Stromal cell of bone marrow (primary cell): Measurements from ENCODE around the gene CLEC4G.

ENCODE experiments used
- DNase-seq: peaks from one replicate; pipeline ENCODE4 v3.0.0-alpha.2; 2012; ENCODE audit warnings: low read depth

Gene CLEC4G

DNA sequence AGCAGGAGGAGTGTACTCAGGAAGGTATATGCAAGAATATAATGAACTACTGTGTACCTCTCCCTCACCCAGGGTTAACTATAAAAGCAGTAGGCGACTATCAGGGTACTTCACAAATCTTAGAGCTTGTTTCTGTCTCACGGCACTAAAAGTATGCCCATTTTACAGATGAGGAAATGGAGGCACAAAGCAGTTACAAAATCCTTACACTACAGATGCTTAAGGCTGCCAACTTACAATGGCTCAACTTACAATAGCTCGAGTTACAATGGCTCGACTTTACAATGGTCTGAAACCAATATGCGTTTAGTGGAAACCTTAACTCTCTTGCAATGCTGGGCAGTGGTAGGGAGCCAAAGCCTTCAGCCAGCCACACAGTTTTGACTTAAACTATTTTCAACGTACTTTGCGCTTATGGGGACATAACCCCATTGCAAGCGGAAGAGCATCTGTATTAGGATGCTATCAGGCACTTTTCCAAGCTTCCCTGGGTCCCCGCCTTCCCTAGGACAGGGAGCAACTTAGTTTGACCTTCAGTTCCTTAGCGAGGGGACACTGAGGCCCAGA lies 34.1 kb downstream of the CLEC4G start:
- no peak for DNase-seq

DNA sequence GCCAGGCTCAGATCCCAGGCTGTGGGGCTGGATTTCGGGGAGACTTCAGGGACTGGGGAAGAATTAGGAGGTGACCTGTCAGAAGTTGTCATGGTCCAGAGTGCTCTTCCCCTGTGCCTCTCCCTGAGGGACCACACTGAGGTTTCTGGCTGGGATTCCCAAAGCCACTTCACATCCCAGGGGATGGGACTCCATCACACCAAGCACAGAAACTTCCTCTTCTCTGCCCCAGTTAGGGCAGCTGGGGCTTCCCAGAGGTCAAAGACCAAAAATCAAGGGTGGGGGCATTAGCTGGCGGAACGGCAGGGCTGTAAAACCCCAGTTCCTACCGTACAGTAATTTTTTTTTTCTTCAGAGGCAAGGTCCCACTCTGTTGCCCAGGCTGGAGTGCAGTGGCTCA lies 37.4 kb downstream of the CLEC4G start:
- DNase-seq, result no peak

DNA sequence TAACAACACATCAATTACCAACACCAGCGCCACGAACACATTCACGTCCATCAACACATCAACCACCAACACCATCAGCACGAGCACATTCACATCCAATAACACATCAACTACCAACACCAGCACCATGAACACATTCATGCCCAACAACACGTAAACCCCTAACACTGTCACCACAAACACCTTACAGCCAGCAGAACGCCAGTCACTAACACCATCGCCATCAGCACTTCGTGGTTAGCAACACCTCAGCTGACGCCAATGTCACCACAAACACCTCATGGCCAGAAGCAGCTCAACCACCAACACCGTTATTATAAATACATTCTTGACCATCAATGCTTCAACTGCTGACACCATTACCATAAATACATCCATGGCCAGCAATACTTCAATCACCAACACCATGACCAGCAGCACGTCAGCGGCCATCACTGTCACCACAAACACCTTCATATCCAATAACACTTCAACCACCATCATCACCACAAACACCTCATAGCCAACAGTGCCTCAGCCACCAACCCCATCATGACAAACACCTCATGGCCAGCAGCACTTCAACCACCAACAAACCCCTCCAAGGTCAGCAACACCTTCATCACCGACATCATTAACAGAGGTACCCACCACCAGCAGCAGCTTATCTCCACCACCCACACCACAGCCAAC lies 39.4 kb downstream of the CLEC4G start:
- DNase-seq, result no peak

DNA sequence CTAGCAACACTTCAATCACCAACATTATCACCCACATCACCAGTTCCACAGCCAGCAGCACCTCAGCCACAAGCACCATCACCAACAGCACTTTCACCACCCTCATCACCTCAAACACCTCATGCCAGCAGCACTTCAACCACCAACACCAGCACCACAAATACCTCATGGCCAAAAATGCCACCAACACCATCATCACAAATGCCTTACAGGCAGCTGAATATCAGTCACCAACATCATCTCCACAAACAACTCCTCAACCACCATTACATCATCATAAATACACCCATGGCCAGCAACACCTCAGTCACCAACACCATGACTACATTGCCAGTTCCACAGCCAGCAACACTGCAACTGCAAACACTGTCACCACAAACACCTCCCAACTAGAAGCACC lies 40.4 kb downstream of the CLEC4G start:
- no peak for DNase-seq

DNA sequence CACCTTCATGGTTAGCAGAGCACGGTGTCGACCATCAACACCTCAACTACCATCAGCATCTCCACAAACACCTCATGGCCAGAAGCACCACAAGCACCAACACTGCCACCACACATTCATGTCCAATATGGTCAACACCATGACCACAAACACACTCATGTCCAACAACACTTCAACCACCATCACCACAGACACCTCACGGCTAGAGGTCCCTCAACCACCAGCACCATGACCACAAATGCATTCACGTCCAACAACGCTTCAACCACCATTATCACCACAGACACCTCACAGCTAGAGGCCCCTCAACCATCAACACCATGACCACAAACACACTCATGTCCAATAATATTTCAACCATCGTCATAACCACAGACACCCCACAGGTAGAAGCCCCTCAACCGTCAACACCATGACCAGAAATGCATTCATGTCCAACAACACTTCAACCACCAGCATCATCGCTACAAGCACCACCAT lies 41.1 kb downstream of the CLEC4G start:
- no peak for DNase-seq

DNA sequence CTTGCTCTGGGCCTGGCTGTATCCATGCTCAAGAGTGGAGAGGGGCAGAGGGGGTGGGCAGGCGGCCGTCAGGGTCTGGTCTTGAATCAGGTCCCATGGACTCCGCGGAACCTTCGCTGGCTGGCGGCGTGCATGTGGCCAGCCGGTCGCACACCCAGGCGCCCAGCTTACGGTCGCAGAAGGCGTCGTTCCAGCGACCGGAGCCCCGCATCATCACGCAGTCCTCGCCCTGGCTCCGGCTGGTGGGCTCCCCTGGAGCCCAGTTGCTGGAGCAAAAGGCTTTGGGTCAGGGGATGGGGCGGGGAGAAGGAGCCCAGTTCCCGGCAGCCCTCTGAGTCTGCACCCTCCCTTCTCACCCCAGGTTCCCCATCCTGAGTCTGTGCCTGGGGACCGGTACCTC lies 42.7 kb downstream of the CLEC4G start:
- no peak for DNase-seq

DNA sequence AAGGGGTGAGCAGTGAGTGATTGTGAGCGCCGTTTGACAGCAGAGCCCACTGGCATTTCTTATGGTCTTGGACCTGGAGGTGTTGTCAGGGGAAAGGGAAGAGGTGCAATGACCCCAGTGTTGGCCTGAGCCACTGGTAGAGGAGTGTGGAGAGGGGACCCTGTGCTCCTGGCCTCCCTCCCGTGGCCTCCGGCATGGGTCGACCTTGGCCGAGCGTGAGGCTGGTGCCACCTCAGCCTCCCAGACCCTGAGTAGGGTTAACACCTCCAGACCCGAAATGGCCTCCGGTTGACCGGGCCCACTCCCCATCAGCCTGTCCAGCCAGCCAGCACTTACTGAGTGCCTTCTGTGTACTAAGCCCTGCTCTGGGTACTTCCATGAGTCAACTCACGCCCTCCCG lies 44.7 kb downstream of the CLEC4G start:
- DNase-seq, result no peak

DNA sequence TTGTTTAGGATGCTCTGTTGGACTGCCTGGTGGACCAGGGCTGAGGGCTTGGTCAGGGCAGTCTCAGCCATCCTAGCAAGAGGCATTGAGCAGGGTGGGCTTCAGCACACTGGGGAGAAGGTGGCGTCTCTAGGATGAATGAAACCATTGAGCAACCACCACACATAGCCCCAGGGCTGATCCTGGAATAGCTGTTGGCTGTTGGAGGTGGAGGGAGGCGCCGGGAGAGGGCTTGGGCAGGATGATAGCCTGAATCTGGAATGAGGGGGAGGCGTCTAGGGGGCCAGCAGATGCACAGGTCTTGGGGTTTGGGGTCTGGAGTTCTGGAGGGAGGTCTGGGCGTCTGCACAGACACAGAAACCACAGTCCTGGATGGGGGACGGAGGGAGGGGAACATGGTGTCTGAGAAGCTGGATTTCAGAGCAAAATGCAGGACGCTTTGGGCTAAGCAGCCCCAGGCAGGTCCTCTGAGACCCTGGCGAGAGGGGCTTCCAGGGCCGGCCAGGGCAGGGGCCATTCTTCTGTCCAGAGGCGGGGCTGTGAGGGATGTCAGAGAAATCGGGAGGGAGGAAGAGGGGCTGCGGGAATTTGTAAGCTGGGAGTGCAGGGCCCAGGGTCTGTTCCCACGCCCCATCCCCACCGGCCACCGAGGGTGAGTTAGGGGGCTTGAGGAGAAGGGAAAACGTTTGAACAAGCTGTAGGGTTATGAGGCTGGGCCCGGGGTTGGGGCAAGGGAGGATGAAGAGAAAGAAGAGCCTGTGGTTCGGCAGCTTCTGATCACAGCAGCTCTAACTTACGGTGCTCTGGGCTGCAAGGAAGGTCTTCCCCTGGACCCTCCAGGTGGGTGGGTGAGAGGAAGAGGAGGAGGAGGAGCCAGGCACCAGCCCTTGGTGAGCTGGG lies 46.1 kb downstream of the CLEC4G start:
- no peak for DNase-seq

DNA sequence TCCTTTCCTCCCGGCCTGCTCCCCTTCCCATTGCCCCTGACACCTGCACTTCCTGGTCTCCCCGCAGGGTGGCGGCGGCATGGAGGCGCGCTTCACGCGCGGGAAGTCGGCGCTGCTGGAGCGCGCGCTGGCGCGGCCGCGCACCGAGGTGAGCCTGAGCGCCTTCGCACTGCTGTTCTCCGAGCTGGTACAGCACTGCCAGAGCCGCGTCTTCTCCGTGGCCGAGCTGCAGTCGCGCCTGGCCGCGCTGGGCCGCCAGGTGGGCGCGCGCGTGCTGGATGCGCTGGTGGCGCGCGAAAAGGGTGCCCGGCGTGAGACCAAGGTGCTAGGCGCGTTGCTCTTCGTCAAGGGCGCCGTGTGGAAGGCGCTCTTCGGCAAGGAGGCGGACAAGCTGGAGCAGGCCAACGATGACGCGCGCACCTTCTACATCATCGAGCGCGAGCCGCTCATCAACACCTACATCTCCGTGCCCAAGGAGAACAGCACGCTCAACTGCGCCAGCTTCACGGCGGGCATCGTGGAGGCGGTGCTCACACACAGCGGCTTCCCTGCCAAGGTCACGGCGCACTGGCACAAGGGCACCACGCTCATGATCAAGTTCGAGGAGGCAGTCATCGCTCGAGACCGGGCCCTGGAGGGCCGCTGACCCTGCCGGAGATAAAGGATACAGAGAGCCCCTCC lies 49.6 kb downstream of the CLEC4G start:
- no peak for DNase-seq

DNA sequence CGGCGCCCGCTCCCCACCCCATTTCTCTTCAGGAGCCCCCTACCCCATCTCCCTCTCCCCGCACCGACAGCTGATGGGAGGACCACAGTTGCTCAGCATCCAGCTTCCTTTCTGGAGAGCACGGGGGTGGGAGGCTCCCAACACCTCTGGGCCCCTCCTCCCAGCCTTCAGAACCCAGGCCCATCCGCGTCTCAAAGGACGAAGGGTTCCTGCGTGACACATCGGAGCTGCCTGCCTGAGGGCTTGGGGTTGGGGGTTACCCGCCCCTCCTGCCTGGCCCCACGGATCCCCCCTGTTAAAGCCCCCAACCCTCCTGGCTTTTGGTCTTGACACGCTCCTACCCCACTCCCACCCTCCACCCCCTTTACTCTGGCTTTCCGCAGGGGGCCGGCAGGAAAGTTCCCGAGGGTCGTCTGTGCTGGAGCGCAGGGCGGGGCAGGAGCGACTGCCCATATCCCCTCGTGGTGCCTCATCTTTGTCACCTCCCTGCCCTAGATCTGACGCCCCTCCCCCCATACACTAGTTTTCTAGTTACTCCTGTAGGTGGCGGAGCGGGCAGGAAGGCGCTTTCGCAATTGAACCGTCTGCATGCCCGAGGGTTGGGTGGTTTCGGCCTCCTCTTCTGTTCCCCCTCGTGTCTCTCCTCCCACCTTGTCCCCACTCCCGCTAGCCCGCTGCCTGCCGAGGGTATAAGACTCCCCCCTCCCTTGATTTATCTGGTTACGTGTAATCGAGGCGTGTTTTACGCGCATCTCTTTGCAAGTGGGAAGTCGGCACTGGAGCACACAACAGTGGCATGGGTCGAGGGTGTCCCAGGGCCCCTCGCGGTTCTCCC lies 50.4 kb downstream of the CLEC4G start:
- DNase-seq, result peak; percentile 62

DNA sequence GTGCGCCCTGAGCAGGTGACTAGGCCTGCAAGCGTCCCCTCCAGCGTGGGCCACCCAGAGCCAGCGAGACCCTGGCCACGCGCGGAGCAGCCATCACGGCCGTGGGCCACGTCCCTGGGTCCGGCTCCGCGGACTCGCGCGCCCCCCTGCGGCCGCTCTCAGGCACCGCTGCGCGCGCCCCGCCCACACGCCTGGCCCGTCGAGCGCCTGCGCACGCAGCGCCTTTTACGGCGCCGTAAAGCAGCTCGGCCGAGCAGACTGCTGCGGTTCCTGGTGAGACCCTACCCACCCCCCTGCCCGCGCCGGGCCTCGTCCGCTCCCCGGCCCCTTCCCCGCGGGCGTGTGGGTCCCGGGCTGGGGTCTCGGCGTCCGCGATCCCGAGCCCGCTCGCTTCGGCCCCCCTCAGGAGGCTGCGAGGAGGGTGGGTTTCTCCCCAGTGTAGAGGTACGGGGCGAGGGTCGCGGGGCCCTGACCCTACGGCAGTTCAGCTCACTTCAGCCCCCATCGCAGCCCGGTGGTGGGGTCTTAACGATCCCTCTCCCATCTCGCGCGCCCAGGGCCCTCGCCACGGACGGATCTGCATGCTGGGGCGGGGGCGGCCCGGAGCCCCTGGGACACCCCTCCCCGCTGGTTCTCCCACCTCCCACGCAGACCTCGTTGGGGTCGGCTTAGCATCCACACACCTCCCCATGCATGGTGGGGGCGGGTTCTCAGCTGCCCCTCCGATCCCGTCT lies 51.1 kb downstream of the CLEC4G start, which contains the start of gene TRAPPC5:
TRAPPC5 (plus strand) TSS at position 228 of the 734 bp plus-strand sequence. CDS start 1,421 bp downstream, outside the sequence.
- peak; percentile 43 for DNase-seq

DNA sequence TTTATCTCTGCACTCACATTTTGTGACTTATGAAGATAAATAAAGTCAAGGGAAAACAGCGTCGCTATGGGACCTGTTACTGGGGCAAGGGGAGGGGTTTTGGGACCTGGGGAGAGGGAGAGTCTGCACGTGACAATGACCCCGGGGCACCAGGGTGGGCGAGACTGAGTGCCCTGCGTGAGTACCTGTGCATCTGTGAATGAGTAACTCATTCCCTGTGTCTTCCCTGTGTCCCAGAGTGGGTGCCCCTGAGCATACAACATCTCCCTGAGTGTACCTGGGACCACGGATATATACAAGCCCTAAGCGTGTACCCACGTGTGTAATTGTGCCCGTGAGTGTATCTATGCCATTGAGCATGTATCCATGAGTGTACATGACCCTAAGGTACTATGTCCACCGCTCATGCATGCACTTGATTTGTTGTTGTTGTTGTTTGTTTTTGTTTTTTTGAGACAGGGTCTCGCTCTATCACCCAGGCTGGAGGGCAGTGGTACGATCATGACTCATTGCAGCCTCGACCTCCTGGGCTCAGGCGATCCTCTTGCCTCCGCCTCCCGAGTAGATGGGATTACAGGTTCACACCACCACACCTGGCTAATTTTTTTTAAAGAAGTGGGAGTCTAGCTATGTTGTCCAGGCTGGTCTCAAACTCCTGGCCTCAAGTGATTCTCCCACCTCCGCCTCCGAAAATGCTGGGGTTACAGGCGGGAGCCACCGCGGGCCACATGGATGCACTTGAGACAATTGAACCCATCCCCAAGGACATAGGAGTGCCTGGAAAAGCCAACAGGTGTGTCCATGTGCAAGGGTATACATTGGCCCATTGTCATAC lies 51.9 kb downstream of the CLEC4G start:
- DNase-seq, result no peak

DNA sequence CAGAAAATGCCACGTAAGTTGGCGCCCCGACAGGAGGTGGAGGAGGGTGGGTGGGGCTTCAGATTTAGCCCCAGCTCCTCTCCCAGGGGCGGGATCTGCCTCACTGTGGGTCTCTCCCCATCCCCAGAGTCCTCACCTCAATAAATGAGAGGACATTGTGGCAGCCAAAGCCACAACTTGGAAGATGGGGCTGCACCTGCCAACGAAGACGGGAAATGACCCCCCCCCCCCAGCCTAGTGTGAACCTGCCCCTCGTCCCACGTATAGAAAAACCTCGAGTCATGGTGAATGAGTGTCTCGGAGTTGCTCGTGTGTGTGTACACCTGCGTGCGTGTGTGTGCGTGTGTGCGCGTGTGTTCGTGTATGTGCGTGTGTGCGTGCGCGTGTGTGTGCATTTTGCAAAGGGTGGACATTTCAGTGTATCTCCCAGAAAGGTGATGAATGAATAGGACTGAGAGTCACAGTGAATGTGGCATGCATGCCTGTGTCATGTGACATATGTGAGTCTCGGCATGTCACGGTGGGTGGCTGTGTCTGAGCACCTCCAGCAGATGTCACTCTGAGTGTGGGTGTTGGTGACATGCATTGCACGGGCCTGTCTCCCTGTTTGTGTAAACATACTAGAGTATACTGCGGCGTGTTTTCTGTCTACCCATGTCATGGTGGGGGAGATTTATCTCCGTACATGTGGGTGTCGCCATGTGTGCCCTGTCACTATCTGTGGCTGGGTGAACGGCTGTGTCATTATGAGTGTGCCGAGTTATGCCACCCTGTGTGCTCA lies 52.7 kb downstream of the CLEC4G start:
- DNase-seq, result no peak
